GM06990 (cell line): ENCODE data around the gene PARN.
"Not testable (repeated sequence)": the region's sequence is repeated elsewhere in the genome, so short reads cannot be mapped to it uniquely, and the experiment has no call there.

ENCODE experiments used
- DNase-seq: peaks from one replicate; pipeline ENCODE4 v3.0.0-alpha.2; 2011; ENCODE audit not compliant: insufficient read length; ENCODE audit errors: extremely low read depth
- H3K27me3 ChIP-seq: replicated peaks from 2 replicates; pipeline ENCODE4 v1.6.0; 2011; ENCODE audit warnings: low read length; ENCODE audit not compliant: control insufficient read depth, insufficient read depth
- H3K36me3 ChIP-seq: 2 replicates; pipeline ENCODE4 v1.5.1; 2011; ENCODE audit warnings: low read length; ENCODE audit not compliant: control insufficient read depth, insufficient read depth
- H3K4me3 ChIP-seq: replicated peaks from 2 replicates; pipeline ENCODE4 v1.5.1; 2011; ENCODE audit warnings: low read depth, mild to moderate bottlenecking, control low read depth, low read length
- TF ChIP-seq, protein P1 (sequence below): IDR thresholded peaks from 2 replicates; pipeline ENCODE4 v1.5.1; 2011; ENCODE audit warnings: low read length, control low read depth, mild to moderate bottlenecking, inconsistent platforms; ENCODE audit not compliant: insufficient read depth, poor library complexity, severe bottlenecking

PARN gene

DNA sequence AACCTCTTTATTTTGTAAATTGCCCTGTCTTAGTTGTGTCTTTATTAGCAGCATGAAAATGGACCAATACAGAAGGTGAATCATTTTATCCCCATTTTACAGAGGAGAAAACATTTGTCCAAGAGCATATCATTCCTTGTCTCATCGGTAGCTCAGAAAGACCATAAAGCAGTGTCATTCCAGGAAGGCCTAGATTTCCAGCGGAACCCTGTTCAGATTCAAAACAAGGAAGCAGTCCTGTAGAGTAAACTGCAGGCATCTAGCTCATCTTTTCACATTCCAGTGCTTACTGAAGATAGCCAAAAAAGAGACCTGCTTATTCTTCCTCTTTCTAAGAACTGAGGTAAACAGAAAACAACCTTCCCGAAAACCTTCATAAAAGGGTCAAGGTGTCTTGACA lies 54.0 kb downstream of the PARN start:
- TF ChIP-seq, protein P1, sequence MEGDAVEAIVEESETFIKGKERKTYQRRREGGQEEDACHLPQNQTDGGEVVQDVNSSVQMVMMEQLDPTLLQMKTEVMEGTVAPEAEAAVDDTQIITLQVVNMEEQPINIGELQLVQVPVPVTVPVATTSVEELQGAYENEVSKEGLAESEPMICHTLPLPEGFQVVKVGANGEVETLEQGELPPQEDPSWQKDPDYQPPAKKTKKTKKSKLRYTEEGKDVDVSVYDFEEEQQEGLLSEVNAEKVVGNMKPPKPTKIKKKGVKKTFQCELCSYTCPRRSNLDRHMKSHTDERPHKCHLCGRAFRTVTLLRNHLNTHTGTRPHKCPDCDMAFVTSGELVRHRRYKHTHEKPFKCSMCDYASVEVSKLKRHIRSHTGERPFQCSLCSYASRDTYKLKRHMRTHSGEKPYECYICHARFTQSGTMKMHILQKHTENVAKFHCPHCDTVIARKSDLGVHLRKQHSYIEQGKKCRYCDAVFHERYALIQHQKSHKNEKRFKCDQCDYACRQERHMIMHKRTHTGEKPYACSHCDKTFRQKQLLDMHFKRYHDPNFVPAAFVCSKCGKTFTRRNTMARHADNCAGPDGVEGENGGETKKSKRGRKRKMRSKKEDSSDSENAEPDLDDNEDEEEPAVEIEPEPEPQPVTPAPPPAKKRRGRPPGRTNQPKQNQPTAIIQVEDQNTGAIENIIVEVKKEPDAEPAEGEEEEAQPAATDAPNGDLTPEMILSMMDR = no peak
- peaks cover 15% of the 10 kb centered on the region for H3K36me3 ChIP-seq
- DNase-seq = no peak
- H3K4me3 ChIP-seq = no peak overlapping the region
- no peaks in the 10 kb centered on the region for H3K27me3 ChIP-seq

DNA sequence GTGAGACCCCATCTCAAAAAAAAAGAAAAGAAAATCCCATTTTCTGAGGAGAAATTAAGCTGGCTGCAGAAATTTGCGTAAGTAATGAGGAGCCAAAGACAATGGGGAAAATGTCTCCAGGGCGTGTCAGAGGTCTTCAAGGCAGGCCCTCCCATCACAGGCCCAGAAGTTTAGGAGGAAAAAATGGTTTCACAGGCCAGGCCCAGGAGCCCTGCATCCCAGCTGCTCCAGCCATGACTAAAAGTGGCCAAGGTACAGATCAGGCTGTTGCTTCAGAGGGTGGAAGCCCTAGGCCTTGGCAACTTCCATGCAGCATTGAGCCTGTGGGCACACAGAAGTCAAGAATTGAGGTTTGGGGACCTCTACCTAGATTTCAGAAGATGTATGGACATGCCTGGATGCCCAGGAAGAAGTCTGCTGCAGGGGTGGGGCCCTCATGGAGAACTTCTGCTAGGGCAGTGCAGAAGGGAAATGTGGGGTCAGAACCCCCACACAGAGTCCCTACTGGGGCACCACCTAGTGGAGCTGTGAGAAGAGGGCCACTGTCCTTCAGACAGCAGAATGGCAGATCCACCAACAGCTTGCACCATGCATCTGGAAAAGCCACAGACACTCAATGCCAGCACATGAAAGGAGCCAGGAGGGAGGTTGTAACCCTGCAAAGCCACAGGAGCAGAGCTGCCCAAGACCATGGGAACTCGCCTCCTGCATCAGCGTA lies 55.2 kb downstream of the PARN start:
- H3K36me3 ChIP-seq = peaks cover 15% of the 10 kb centered on the region
- DNase-seq, H3K27me3 ChIP-seq, H3K4me3 ChIP-seq: not testable (repeated sequence)

DNA sequence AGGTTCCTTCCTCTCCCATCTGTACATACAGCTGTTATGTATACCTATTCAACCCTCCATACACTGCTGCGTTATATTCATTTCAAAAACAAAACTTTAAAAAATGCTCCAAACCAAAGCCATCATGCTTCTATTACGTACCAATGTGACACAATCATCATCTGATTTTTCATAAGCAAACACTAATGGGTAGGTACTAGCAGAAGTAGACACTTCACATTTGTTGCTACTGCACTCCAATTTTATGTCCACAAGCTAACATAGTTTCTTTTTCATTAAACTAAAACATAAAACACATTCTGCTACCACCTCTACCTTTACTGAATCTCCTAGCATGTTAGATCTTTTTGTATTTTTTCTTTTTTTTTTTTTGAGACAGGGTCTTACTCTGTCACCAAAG lies 57.5 kb downstream of the PARN start:
- H3K36me3 ChIP-seq = peaks cover 15% of the 10 kb centered on the region
- no peak for DNase-seq
- no peaks in the 10 kb centered on the region for H3K27me3 ChIP-seq
- H3K4me3 ChIP-seq = no peak overlapping the region
- TF ChIP-seq, protein P1 = no peak

DNA sequence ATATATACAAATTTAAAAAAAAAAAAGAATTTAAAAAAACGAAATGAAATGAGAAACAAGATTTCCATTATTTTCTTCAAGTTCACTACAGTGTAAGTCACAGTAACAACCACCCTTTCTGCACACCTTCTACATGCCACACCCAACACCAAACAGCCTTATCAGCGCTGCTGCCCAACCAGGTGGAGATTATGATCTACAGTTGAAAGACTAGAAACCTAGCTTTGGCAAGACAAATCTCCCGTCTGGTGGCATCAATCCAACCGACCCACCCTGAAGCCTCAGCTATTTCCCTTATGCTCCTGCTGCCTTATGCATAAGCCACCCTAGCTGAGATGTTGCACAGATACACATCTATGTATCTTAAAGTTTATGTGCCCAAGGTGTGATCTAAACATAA lies 60.8 kb downstream of the PARN start:
- H3K36me3 ChIP-seq = peaks cover 4% of the 10 kb centered on the region
- no peak for DNase-seq
- TF ChIP-seq, protein P1 = no peak

DNA sequence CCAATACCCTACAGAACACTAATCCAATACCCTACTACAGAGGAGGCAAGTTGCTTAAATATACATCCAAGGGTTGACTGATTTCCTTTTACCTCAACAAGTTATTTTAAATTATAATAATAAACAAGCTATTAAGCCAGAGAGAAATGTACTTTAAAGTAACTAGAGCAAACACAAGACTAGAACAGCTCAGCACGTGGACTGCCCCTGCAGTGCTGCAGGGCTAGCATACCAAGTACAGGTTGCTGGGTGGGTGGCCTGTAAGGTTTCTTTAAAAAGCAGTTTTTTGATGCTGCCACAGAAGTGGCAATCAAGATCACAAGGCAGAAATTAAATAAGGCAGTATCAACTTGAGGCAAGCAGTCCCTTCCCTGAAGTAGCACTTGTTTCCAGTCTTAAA lies 63.5 kb downstream of the PARN start:
- H3K36me3 ChIP-seq = peaks cover 2% of the 10 kb centered on the region
- DNase-seq = no peak
- H3K27me3 ChIP-seq = no peaks in the 10 kb centered on the region
- no peak overlapping the region for H3K4me3 ChIP-seq
- TF ChIP-seq, protein P1 = no peak

More for the DNA sequence above, 60.8 kb downstream of the PARN start:
- no peaks in the 10 kb centered on the region for H3K27me3 ChIP-seq
- no peak overlapping the region for H3K4me3 ChIP-seq

DNA sequence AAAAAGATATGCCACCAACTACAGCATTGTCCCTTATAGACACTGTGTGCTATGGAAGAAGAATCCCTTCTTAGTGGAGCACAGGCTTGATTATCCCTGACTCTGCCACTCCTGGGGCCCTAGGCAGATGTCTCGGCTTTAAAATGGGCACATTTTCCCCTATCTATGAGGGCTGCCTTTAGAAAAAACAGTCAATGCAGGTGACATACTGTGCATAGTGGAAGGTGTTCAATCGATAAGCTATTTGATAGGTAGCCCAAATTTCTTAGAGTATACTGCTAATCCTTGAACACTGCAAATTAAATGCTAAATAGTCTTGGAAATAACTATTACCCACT lies 64.4 kb downstream of the PARN start:
- Histone ChIP-seq H3K27me3 (no peaks in the 10 kb centered on the region), H3K36me3 (peaks cover 2% of the 10 kb centered on the region), H3K4me3 (no peak overlapping the region)
- TF ChIP-seq, protein P1 = no peak
- no peak for DNase-seq
